ENCODE results near the gene RBBP6.

Gene RBBP6

GRCh38 chr16:24526701-24527495 is 12.5 kb upstream of the RBBP6 start:
- Histone ChIP-seq H3K27me3 (ENCODE audit: low read length) (no peaks in the 10 kb centered on the region), H2AFZ (ENCODE audit: low read depth, low read length, severe bottlenecking) (no peak overlapping the region), H3K9me2 (replicated peaks; ENCODE audit: insufficient read depth, low read length) (no peaks in the 10 kb centered on the region), H3K36me3 (ENCODE audit: low read length) (no peaks in the 10 kb centered on the region), H3K9me3 (ENCODE audit: insufficient read depth, low read length) (no peaks in the 10 kb centered on the region), H3K4me3 (ENCODE audit: insufficient read depth, low read length, poor library complexity, severe bottlenecking) (no peak overlapping the region), H3K79me2 (ENCODE audit: insufficient read depth, low read length) (no peaks in the 10 kb centered on the region), H3K9ac (ENCODE audit: low read length) (no peak overlapping the region), H3K27ac (ENCODE audit: low read depth, low read length) (no peak overlapping the region), H3K4me2 (ENCODE audit: low read depth, low read length, poor library complexity, severe bottlenecking) (no peak overlapping the region), H4K20me1 (ENCODE audit: low read depth, low read length) (no peaks in the 10 kb centered on the region), H3F3A (ENCODE audit: insufficient read depth) (no peaks in the 10 kb centered on the region)
- TF ChIP-seq CTCF (IDR thresholded peaks at IDR 0.05; ENCODE audit: insufficient read depth, low read length, poor library complexity, severe bottlenecking) (no peak), EZH2phosphoT487 (conservative IDR thresholded peaks at IDR 0.05; ENCODE audit: low read length) (no peak)

GRCh38 chr16:24531166-24531565 is 8.2 kb upstream of the RBBP6 start:
- Histone ChIP-seq H4K20me1 (ENCODE audit: low read depth, low read length) (no peaks in the 10 kb centered on the region), H3K27me3 (ENCODE audit: low read length) (no peaks in the 10 kb centered on the region), H3K4me3 (ENCODE audit: insufficient read depth, low read length, poor library complexity, severe bottlenecking) (no peak overlapping the region), H3K79me2 (ENCODE audit: insufficient read depth, low read length) (no peaks in the 10 kb centered on the region), H3K9me3 (ENCODE audit: insufficient read depth, low read length) (no peaks in the 10 kb centered on the region), H2AFZ (ENCODE audit: low read depth, low read length, severe bottlenecking) (no peak overlapping the region), H3K4me2 (ENCODE audit: low read depth, low read length, poor library complexity, severe bottlenecking) (no peak overlapping the region), H3F3A (ENCODE audit: insufficient read depth) (no peaks in the 10 kb centered on the region), H3K27ac (ENCODE audit: low read depth, low read length) (no peak overlapping the region), H3K36me3 (ENCODE audit: low read length) (no peaks in the 10 kb centered on the region), H3K9ac (ENCODE audit: low read length) (no peak overlapping the region), H3K9me2 (replicated peaks; ENCODE audit: insufficient read depth, low read length) (no peaks in the 10 kb centered on the region)
- no peak for TF ChIP-seq EZH2phosphoT487 (conservative IDR thresholded peaks at IDR 0.05; ENCODE audit: low read length)
- TF ChIP-seq CTCF (IDR thresholded peaks at IDR 0.05; ENCODE audit: insufficient read depth, low read length, poor library complexity, severe bottlenecking) = no peak

- Histone ChIP-seq H4K20me1 (ENCODE audit: low read depth, low read length) (no peaks in the 10 kb centered on the region), H3K79me2 (ENCODE audit: insufficient read depth, low read length) (peaks cover 2% of the 10 kb centered on the region), H3K27me3 (ENCODE audit: low read length) (no peaks in the 10 kb centered on the region), H2AFZ (ENCODE audit: low read depth, low read length, severe bottlenecking) (no peak overlapping the region), H3K4me3 (ENCODE audit: insufficient read depth, low read length, poor library complexity, severe bottlenecking) (no peak overlapping the region), H3K4me2 (ENCODE audit: low read depth, low read length, poor library complexity, severe bottlenecking) (no peak overlapping the region), H3K9me3 (ENCODE audit: insufficient read depth, low read length) (no peaks in the 10 kb centered on the region), H3K9me2 (replicated peaks; ENCODE audit: insufficient read depth, low read length) (no peaks in the 10 kb centered on the region), H3K36me3 (ENCODE audit: low read length) (no peaks in the 10 kb centered on the region), H3K27ac (ENCODE audit: low read depth, low read length) (no peak overlapping the region), H3K9ac (ENCODE audit: low read length) (no peak overlapping the region), H3F3A (ENCODE audit: insufficient read depth) (no peaks in the 10 kb centered on the region; the same call in 1 of the 2 replicates)
- TF ChIP-seq CTCF (IDR thresholded peaks at IDR 0.05; ENCODE audit: insufficient read depth, low read length, poor library complexity, severe bottlenecking) = no peak
- no peak for TF ChIP-seq EZH2phosphoT487 (conservative IDR thresholded peaks at IDR 0.05; ENCODE audit: low read length)
Observed at GRCh38 chr16:24534620-24535019, 4.7 kb upstream of the RBBP6 start.
